Adrenal gland (tissue), 5 donors: ENCODE results near the gene SLC15A4.

Source experiments
- CTCF ChIP-seq, 6 experiments: fragments of 450-650 bp in 4 of 6; fragments of 200-600 bp in 2 of 6; sonication (generic) in 1 of 6; IDR thresholded peaks; 1 replicate in 5 of 6; 2 replicates in 1 of 6; pipeline versions ENCODE4 v1.5.1 to v1.8.0; 2016 to 2021; ENCODE audit warnings: antibody characterized with exemption in 6 of 6, mild to moderate bottlenecking in 2 of 6, moderate library complexity in 1 of 6
- POLR2A ChIP-seq, 2 donors: fragments of 450-650 bp; IDR thresholded peaks; one replicate each; pipeline ENCODE4 v1.6.1; 2017; ENCODE audit warnings: antibody characterized with exemption in 2 of 2, mild to moderate bottlenecking in 2 of 2, moderate library complexity in 1 of 2
- donor health status: DM: no; HTN: no; CAD: no.

- TF ChIP-seq CTCF (IDR thresholded peaks at IDR 0.05) = no peak
- TF ChIP-seq POLR2A (IDR thresholded peaks at IDR 0.05) = no peak
Observed at GRCh38 chr12:128842579-128842978, 18.8 kb upstream of the SLC15A4 start.
